HEK293 (cell line): ENCODE results near the gene ADM2.

ENCODE experiments used
- BCL6B ChIP-seq: fragments of 450-650 bp; formaldehyde crosslinking; IDR thresholded peaks from 2 replicates; pipeline ENCODE4 v1.5.1; 2017; ENCODE audit warnings: missing biosample characterization, missing genetic modification characterization
- CTCF ChIP-seq: fragments of 450-650 bp; formaldehyde crosslinking; IDR thresholded peaks from 2 replicates; pipeline ENCODE4 v1.5.1; 2016; ENCODE audit warnings: missing biosample characterization, missing genetic modification characterization
- GLI4 ChIP-seq: fragments of 450-650 bp; formaldehyde crosslinking; IDR thresholded peaks from 2 replicates; pipeline ENCODE4 v1.5.1; 2016; ENCODE audit warnings: missing biosample characterization, missing genetic modification characterization
- KLF9 ChIP-seq: fragments of 450-650 bp; formaldehyde crosslinking; IDR thresholded peaks from 2 replicates; pipeline ENCODE4 v1.5.1; 2016; ENCODE audit warnings: missing biosample characterization, missing genetic modification characterization, low read depth
- ZBTB20 ChIP-seq: fragments of 450-650 bp; formaldehyde crosslinking; IDR thresholded peaks from 2 replicates; pipeline ENCODE4 v1.5.1; 2016; ENCODE audit warnings: missing biosample characterization, missing genetic modification characterization
- ZNF121 ChIP-seq: fragments of 450-650 bp; formaldehyde crosslinking; IDR thresholded peaks from 2 replicates; pipeline ENCODE4 v1.5.1; 2016; ENCODE audit warnings: missing biosample characterization, missing genetic modification characterization
- ZNF23 ChIP-seq: fragments of 450-650 bp; formaldehyde crosslinking; IDR thresholded peaks from 2 replicates; pipeline ENCODE4 v1.5.1; 2016; ENCODE audit warnings: missing biosample characterization, missing genetic modification characterization, borderline replicate concordance
- ZNF24 ChIP-seq: fragments of 450-650 bp; formaldehyde crosslinking; IDR thresholded peaks from 2 replicates; pipeline ENCODE4 v1.5.1; 2016; ENCODE audit warnings: missing biosample characterization, missing genetic modification characterization
- ZNF280C ChIP-seq: fragments of 450-650 bp; formaldehyde crosslinking; IDR thresholded peaks from 2 replicates; pipeline ENCODE4 v1.5.1; 2016; ENCODE audit warnings: missing biosample characterization, missing genetic modification characterization
- ZNF561 ChIP-seq: fragments of 450-650 bp; IDR thresholded peaks from 2 replicates; pipeline ENCODE4 v1.5.1; 2018; ENCODE audit warnings: missing biosample characterization, missing genetic modification characterization, borderline replicate concordance
- ZNF785 ChIP-seq: fragments of 450-650 bp; formaldehyde crosslinking; IDR thresholded peaks from 2 replicates; pipeline ENCODE4 v1.5.1; 2016; ENCODE audit warnings: missing biosample characterization, missing genetic modification characterization
- TF ChIP-seq, protein P1 (sequence below): fragments of 450-650 bp; formaldehyde crosslinking; IDR thresholded peaks from 2 replicates; pipeline ENCODE4 v1.5.1; 2016; ENCODE audit warnings: missing biosample characterization, missing genetic modification characterization, borderline replicate concordance
- TF ChIP-seq, protein P2 (sequence below): fragments of 450-650 bp; formaldehyde crosslinking; IDR thresholded peaks from 2 replicates; pipeline ENCODE4 v1.5.1; 2016; ENCODE audit warnings: missing biosample characterization, missing genetic modification characterization
- TF ChIP-seq, protein P3 (sequence below): fragments of 450-650 bp; formaldehyde crosslinking; IDR thresholded peaks from 2 replicates; pipeline ENCODE4 v1.5.1; 2016; ENCODE audit warnings: missing biosample characterization, missing genetic modification characterization

DNA sequence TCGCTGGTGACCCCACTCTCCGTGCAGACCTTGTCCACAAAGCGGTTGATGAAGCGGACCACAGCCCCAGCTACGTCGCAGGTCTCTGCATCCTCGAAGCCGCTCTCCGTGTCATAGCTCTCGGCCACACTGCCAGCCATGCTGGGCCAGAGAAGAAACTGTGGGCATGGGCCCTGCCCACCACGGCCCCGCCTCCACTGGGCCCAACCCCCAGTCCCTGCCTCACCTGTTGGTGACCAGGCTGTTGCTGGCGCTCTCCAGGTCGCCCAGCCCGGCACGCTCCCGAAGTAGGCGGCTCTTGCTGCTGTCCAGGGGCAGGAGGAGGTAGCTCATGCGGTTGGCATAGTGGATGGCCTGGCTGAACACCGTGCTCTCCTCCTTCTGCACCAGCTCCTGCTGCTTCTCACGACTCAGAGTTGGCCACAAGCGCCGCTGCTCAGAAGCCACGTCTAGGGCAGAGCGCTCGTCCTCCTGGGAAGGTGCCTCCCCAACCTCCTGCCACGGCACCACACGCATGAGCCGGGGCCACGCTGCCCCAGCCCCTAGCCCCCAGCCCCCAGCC is 19.3 kb upstream of the ADM2 start:
- TF ChIP-seq ZNF121 (tag by site-specific recombination) (no peak), KLF9 (no peak), ZNF24 (tag by site-specific recombination) (no peak), ZNF280C (tag by site-specific recombination) (no peak), CTCF (no peak), ZNF785 (no peak), ZBTB20 (tag by site-specific recombination) (no peak), GLI4 (tag by site-specific recombination) (no peak), ZNF23 (no peak), BCL6B (no peak), ZNF561 (no peak)
- TF ChIP-seq, protein P1, sequence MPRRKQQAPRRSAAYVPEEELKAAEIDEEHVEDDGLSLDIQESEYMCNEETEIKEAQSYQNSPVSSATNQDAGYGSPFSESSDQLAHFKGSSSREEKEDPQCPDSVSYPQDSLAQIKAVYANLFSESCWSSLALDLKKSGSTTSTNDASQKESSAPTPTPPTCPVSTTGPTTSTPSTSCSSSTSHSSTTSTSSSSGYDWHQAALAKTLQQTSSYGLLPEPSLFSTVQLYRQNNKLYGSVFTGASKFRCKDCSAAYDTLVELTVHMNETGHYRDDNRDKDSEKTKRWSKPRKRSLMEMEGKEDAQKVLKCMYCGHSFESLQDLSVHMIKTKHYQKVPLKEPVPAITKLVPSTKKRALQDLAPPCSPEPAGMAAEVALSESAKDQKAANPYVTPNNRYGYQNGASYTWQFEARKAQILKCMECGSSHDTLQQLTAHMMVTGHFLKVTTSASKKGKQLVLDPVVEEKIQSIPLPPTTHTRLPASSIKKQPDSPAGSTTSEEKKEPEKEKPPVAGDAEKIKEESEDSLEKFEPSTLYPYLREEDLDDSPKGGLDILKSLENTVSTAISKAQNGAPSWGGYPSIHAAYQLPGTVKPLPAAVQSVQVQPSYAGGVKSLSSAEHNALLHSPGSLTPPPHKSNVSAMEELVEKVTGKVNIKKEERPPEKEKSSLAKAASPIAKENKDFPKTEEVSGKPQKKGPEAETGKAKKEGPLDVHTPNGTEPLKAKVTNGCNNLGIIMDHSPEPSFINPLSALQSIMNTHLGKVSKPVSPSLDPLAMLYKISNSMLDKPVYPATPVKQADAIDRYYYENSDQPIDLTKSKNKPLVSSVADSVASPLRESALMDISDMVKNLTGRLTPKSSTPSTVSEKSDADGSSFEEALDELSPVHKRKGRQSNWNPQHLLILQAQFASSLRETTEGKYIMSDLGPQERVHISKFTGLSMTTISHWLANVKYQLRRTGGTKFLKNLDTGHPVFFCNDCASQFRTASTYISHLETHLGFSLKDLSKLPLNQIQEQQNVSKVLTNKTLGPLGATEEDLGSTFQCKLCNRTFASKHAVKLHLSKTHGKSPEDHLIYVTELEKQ (tag by site-specific recombination) = no peak
- TF ChIP-seq, protein P2, sequence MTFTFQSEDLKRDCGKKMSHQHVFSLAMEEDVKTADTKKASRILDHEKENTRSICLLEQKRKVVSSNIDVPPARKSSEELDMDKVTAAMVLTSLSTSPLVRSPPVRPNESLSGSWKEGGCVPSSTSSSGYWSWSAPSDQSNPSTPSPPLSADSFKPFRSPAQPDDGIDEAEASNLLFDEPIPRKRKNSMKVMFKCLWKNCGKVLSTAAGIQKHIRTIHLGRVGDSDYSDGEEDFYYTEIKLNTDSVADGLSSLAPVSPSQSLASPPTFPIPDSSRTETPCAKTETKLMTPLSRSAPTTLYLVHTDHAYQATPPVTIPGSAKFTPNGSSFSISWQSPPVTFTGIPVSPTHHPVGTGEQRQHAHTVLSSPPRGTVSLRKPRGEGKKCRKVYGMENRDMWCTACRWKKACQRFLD (tag by site-specific recombination) = no peak
- TF ChIP-seq, protein P3, sequence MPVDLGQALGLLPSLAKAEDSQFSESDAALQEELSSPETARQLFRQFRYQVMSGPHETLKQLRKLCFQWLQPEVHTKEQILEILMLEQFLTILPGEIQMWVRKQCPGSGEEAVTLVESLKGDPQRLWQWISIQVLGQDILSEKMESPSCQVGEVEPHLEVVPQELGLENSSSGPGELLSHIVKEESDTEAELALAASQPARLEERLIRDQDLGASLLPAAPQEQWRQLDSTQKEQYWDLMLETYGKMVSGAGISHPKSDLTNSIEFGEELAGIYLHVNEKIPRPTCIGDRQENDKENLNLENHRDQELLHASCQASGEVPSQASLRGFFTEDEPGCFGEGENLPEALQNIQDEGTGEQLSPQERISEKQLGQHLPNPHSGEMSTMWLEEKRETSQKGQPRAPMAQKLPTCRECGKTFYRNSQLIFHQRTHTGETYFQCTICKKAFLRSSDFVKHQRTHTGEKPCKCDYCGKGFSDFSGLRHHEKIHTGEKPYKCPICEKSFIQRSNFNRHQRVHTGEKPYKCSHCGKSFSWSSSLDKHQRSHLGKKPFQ (tag by site-specific recombination) = no peak
